GM08714 (cell line): Measurements from ENCODE around the gene DCDC1.
"Not testable (repeated sequence)": the region's sequence is repeated elsewhere in the genome, so short reads cannot be mapped to it uniquely, and the experiment has no call there.

Experiments used
- H3K4me3 ChIP-seq: fragments of 200-500 bp; sonication (Bioruptor generic); 2 replicates; pipeline ENCODE4 v1.5.1; 2014; ENCODE audit warnings: mild to moderate bottlenecking, low read length, inconsistent platforms
- ZNF274 ChIP-seq: IDR thresholded peaks from 2 replicates; pipeline ENCODE4 v1.6.1; 2012; ENCODE audit warnings: mild to moderate bottlenecking, low read depth, low read length

Gene DCDC1

DNA sequence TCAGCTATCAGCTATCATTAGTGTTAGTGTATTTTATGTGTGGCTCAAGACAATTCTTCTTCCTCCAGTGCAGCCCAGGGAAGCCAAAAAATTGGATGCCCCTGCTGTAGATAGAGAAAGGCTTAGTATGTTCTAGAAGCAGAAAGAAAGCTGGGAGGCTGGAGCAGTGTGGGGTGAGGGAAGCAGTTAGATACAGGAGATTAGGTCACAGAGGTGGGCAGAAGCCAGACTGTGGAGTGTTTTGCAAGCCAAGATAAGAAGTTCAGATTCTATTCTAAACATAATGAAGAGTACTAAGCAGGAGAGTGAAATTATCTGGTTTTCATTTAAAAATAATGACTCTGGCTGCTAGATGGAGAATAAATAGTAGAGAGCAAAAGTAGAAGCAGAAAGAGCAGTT, 381.7 kb downstream of the DCDC1 start:
- TF ChIP-seq ZNF274 = no peak
- H3K4me3 ChIP-seq = no peak overlapping the region

GRCh38 chr11:30985536-30985935, 384.0 kb downstream of the DCDC1 start:
- no peak overlapping the region for H3K4me3 ChIP-seq
- TF ChIP-seq ZNF274 = no peak

GRCh38 chr11:30984827-30985226, 384.7 kb downstream of the DCDC1 start:
- no peak for TF ChIP-seq ZNF274
- no peak overlapping the region for H3K4me3 ChIP-seq

DNA sequence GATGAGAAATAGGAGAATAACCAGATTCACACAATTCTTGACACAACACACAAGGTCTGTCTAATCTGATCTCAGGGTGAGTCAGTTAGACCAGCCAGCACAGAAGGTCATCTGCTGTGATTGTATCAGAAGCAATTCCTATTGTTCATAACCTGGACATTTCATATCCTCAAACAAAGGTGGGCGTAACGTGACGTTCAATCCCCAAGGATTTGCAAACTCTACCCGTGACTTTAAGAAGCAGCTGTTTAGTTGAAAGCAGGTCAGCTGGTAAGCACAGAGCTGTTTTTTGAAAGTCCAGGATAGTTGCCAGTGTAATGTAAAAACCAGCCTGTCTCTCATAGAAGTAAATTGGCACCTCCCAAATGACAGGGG, 385.1 kb downstream of the DCDC1 start:
- no peak overlapping the region for H3K4me3 ChIP-seq
- TF ChIP-seq ZNF274 = no peak

DNA sequence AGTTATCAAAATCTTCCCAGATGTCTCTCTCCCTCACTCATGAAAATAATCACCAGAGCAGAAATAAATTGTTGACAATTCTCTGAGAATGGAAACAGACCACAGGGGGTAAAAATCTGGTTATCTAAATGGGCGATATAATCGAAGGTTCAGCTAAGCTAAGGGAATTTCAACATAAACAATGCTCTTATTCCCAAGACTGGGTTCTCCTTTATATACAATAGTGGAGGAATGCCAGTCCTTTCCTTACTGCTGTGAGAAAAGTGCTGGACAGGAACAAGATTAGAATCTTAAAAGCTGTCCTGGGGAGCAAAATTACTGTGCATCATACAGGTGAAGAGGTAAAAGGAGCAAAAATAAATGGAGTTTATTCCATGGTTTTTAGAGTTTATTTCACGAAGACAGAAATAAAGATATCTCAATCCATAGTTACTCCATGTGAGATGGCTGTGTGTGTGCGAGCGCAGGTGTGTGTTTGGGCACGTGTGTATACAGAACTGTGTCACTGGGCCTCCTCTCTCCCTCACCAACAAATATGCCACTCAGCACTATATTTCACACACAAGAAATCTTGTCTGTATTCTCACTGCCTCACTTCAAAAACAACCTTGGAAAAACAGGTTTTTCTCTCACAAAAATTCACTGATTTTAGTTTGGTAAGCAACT, 385.6 kb downstream of the DCDC1 start:
- TF ChIP-seq ZNF274 = no peak
- no peak overlapping the region for H3K4me3 ChIP-seq

DNA sequence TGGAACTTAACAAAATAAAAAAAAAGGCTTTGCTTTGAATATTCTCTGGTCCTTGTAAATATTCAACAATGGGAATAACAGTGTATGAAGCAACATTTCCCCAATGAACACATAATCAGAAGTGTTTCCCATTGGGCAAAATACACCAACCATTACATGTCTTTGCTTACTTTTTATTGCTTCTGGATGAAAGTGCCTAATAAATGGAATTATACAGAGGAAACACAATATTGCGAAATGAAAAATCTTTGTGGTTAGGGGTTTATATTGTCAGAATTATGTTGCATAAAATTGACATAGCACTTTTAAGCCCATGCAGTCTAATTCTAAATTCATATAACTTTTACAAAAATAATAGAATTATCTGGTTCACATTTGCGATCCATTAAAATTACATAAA, 386.4 kb downstream of the DCDC1 start:
- H3K4me3 ChIP-seq = no peak overlapping the region
- no peak for TF ChIP-seq ZNF274

DNA sequence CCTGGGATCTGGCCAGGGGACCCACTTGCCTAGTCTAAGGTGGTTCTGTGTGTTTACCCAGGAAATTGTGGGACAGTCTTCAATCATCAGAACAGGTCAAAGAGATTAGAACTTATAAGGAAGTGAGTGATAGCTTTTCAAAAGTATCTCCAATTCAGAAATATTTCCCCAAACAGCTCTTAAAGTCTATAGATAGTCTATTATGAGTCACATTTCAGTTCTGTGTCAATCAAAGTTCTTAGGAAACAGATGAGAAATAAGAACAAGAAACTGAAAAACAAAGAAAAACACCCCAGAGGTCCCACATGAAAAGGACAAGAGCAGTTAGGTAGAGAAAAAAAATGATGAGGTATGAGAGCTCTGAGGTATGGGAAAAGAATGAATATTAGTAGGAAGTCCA, 402.0 kb downstream of the DCDC1 start:
- no peak for TF ChIP-seq ZNF274
- H3K4me3 ChIP-seq = no peak overlapping the region

- TF ChIP-seq ZNF274 = no peak
- no peak overlapping the region for H3K4me3 ChIP-seq
These were observed 409.0 kb downstream of the DCDC1 start for GRCh38 chr11:30960387-30960992.

- H3K4me3 ChIP-seq = no peak overlapping the region
- no peak for TF ChIP-seq ZNF274
These were observed 412.8 kb downstream of the DCDC1 start for GRCh38 chr11:30956751-30957150.

DNA sequence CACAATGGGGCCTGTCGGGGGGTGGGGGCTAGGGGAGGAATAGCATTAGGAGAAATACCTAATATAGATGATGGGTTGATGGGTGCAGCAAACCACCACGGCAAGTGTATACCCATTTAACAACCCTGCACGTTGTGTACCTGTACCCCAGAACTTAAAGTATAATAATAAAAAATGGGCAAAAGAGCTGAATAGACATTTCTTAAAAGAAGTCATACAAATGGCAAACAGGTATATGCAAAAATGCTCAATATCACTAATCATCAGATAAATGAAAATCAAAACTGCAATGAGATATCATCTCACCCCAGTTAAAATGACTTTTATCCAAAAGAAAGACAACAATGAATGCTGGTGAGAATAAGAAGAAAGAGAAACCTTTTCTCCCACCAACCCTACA, 419.7 kb downstream of the DCDC1 start:
- no peak for TF ChIP-seq ZNF274
- H3K4me3 ChIP-seq = no peak overlapping the region

GRCh38 chr11:30947715-30948114, 421.8 kb downstream of the DCDC1 start:
- not testable (repeated sequence) for H3K4me3 ChIP-seq

GRCh38 chr11:30938810-30939209, 430.7 kb downstream of the DCDC1 start:
- H3K4me3 ChIP-seq = no peak overlapping the region
- no peak for TF ChIP-seq ZNF274

- H3K4me3 ChIP-seq = no peak overlapping the region
- no peak for TF ChIP-seq ZNF274
These were observed 431.4 kb downstream of the DCDC1 start for GRCh38 chr11:30938171-30938570.

GRCh38 chr11:30936491-30936890, 433.0 kb downstream of the DCDC1 start:
- H3K4me3 ChIP-seq = no peak overlapping the region
- TF ChIP-seq ZNF274 = no peak

DNA sequence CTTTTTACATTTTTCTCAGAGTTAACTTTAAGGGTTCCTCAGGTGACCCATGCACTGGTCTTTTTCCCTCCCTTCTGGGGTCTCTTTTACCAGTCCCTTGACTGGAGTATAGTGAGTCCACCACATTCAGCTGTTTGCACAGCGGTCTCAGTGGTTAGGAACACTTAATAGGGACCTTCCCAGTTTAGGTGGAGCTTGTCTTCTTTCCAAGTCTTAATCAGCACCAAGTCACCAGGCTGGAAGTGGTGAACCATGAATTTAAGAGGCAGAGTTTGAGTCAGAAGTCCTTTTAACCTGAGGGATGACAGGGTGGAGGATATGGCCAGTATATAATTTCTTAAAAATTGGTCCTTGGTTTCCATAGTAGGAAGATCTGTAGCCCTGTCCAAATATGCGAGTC, 433.7 kb downstream of the DCDC1 start:
- H3K4me3 ChIP-seq = no peak overlapping the region
- TF ChIP-seq ZNF274 = no peak

GRCh38 chr11:30926130-30926529, 443.4 kb downstream of the DCDC1 start:
- TF ChIP-seq ZNF274 = no peak
- no peak overlapping the region for H3K4me3 ChIP-seq
